HUES6 (cell line): ENCODE results near the gene IL3RA.

Experiments used
- H3K27ac ChIP-seq: 2 replicates; pipeline ENCODE4 v1.7.0; 2013; ENCODE audit warnings: low read depth, mild to moderate bottlenecking, low read length, inconsistent platforms
- H3K27me3 ChIP-seq: 2 replicates; pipeline ENCODE4 v1.6.1; 2013; ENCODE audit warnings: low read length; ENCODE audit not compliant: control insufficient read depth, insufficient read depth
- H3K36me3 ChIP-seq: 2 replicates; pipeline ENCODE4 v1.6.1; 2013; ENCODE audit warnings: low read length; ENCODE audit not compliant: control insufficient read depth, insufficient read depth
- H3K4me1 ChIP-seq: 2 replicates; pipeline ENCODE4 v1.6.1; 2013; ENCODE audit warnings: low read length; ENCODE audit not compliant: control insufficient read depth, insufficient read depth
- H3K4me3 ChIP-seq: 2 replicates; pipeline ENCODE4 v1.5.1; 2013; ENCODE audit warnings: low read depth, low read length
- H3K9ac ChIP-seq: one replicate; pipeline ENCODE4 v1.6.1; 2013; ENCODE audit warnings: mild to moderate bottlenecking, low read length
- H3K9me3 ChIP-seq: 2 replicates; pipeline ENCODE4 v1.6.1; 2013; ENCODE audit warnings: low read depth, low read length; ENCODE audit not compliant: control insufficient read depth, insufficient read depth

Gene IL3RA

GRCh38 chrX:1385253-1386223, 49.0 kb downstream of the IL3RA start:
- Histone ChIP-seq H3K9ac (no peak overlapping the region), H3K27me3 (no peaks in the 10 kb centered on the region), H3K27ac (no peak overlapping the region), H3K9me3 (no peaks in the 10 kb centered on the region), H3K4me1 (0 out of 2 replicates have a peak, but pooled peaks cover 5% of the 10 kb centered on the region), H3K36me3 (peaks cover 79% of the 10 kb centered on the region), H3K4me3 (no peak overlapping the region)

GRCh38 chrX:1386338-1387127, 49.9 kb downstream of the IL3RA start:
- no peaks in the 10 kb centered on the region for H3K27me3 ChIP-seq
- no peak overlapping the region for H3K4me3 ChIP-seq
- no peak overlapping the region for H3K27ac ChIP-seq
- H3K9me3 ChIP-seq: no peaks in the 10 kb centered on the region
- peaks cover 88% of the 10 kb centered on the region for H3K36me3 ChIP-seq
- H3K9ac ChIP-seq: no peak overlapping the region
- 0 out of 2 replicates have a peak, but pooled peaks cover 8% of the 10 kb centered on the region for H3K4me1 ChIP-seq

DNA sequence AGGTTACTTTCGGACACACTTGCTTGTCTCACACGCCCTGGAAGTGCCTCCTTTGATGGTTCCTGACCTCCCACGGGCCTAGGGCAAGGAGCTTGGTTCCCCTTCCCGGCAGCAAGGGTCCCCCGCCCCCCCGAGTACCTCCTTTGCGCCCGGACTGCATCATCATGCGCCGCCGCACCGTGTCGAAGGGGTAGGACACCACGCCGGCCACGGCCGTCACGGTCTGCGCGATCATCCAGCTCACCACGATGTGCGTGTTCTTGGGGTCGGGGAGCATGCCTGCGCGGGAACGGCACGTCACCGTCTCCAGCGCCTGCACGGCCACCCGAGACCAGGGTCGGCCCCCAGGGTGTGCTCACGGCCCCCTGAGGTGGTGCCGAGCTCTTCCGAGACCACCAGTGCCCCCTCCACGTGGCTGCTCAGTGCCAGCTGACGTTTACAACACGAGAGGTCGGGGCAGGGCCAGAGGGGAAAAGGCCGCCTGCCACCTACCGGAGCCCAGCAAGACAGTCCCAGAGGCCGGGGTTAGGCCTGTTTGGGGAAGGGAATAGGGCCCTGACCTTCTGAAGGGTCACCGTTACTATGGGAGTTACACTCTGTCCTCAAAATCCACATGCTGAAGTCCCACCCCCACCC, 50.7 kb downstream of the IL3RA start:
- Histone ChIP-seq H3K4me1 (0 out of 2 replicates have a peak, but pooled peaks cover 8% of the 10 kb centered on the region), H3K4me3 (no peak overlapping the region), H3K27me3 (no peaks in the 10 kb centered on the region), H3K9ac (no peak overlapping the region), H3K27ac (no peak overlapping the region), H3K36me3 (peaks cover 87% of the 10 kb centered on the region), H3K9me3 (no peaks in the 10 kb centered on the region)

- Histone ChIP-seq H3K9ac (no peak overlapping the region), H3K27ac (no peak overlapping the region), H3K27me3 (no peaks in the 10 kb centered on the region), H3K4me1 (0 out of 2 replicates have a peak, but pooled peaks cover 4% of the 10 kb centered on the region), H3K4me3 (no peak overlapping the region), H3K36me3 (peaks cover 78% of the 10 kb centered on the region), H3K9me3 (no peaks in the 10 kb centered on the region)
These were observed 52.1 kb downstream of the IL3RA start for GRCh38 chrX:1388651-1389050.

DNA sequence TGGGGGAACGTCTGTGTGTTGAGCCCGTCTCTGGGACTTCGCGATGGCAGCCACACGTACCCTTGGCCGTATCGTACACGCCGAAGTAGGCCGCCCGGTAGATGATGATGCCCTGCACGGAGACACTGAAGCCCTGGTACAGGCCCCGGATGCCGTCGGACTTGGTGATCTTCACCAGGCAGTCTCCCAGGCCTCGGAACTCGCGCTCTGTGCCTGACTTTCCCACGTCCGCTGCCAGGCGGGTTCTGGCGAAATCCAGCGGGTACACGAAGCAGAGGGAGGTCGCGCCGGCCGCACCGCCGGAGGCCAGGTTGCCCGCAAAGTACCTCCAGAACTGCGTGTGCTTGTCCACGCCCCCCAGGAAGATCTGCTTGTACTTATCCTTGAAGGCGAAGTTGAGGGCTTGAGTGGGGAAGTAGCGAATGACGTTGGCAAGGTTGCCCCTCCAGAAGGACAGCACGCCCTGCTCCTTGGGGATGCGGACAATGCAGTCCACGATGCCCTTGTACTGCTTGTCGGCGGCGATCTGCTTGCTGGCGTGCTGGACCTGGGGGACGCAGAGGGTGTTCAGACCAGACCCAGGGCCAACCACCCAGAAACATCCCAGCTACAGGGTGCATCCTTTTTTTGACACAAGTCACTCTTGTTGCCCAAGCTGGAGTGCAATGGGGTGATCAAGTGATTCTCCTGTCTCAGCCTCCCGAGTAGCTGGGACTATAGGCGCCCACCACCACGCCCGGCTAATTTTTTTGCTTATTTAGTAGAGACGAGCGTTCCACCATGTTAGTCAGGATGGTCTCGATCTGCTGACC, 52.8 kb downstream of the IL3RA start:
- Histone ChIP-seq H3K9ac (peak overlapping the region; percentile 48), H3K27ac (no peak overlapping the region), H3K4me3 (no peak overlapping the region), H3K9me3 (no peaks in the 10 kb centered on the region), H3K36me3 (peaks cover 72% of the 10 kb centered on the region), H3K4me1 (peaks cover 8% of the 10 kb centered on the region; the same call in 1 of the 2 replicates), H3K27me3 (no peaks in the 10 kb centered on the region)

DNA sequence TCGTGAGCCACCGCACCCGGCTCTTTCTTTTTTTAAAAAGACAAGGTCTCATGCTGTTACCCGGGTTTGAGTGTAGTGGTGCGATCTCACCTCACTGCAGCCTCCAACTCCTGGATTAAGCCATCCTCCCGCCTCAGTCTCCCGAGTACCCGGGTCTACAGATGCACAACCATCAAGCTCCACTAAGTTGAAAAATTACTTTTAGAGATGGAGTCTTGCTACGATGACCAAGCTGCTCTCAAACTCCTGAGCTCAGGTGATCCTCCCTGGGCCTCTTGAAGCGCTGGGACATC, 53.4 kb downstream of the IL3RA start:
- H3K9ac ChIP-seq: no peak overlapping the region
- no peaks in the 10 kb centered on the region for H3K9me3 ChIP-seq
- no peak overlapping the region for H3K27ac ChIP-seq
- H3K4me3 ChIP-seq: no peak overlapping the region; the same call in 1 of the 2 replicates
- no peaks in the 10 kb centered on the region for H3K27me3 ChIP-seq
- H3K36me3 ChIP-seq: peaks cover 67% of the 10 kb centered on the region
- peaks cover 11% of the 10 kb centered on the region for H3K4me1 ChIP-seq

GRCh38 chrX:1390621-1391369, 54.2 kb downstream of the IL3RA start:
- Histone ChIP-seq H3K27me3 (no peaks in the 10 kb centered on the region), H3K4me3 (peak overlapping the region; percentile 99), H3K4me1 (peaks cover 11% of the 10 kb centered on the region), H3K27ac (peak overlapping the region; percentile 99), H3K9me3 (no peaks in the 10 kb centered on the region), H3K9ac (peak overlapping the region; percentile 100), H3K36me3 (peaks cover 66% of the 10 kb centered on the region)

DNA sequence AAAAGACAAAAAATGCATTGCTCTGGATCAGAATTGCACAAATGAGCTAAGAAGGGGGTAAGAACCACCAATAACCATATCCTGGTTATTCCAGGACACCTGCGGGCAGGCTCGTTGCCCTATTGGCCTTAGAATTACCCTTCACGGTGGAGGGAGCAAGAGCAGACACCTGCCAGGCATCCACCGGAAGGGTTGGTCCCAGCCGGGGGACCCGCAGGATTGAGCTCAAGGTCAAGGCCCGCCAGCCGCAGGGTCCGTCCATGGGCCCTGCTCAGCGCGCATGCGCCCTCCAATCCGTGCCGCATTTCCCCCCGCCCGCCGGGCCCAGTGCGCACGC, 54.8 kb downstream of the IL3RA start:
- no peaks in the 10 kb centered on the region for H3K9me3 ChIP-seq
- H3K27ac ChIP-seq: peak overlapping the region; percentile 99
- no peaks in the 10 kb centered on the region for H3K27me3 ChIP-seq
- peak overlapping the region; percentile 100 for H3K9ac ChIP-seq
- peak overlapping the region; percentile 99 for H3K4me3 ChIP-seq
- peaks cover 11% of the 10 kb centered on the region for H3K4me1 ChIP-seq
- peaks cover 66% of the 10 kb centered on the region for H3K36me3 ChIP-seq

GRCh38 chrX:1391707-1392375, 55.3 kb downstream of the IL3RA start, which contains the start of gene SLC25A6:
Gene SLC25A6 (minus strand): TSS chrX:1392113. CDS start chrX:1392009, 104 bp downstream.
- H3K4me3 ChIP-seq: peak within 1 kb of the TSS; percentile 99
- peak within 1 kb of the TSS; percentile 100 for H3K9ac ChIP-seq
- H3K36me3 ChIP-seq: peaks cover 66% of the 10 kb centered on the region
- no peaks in the 10 kb centered on the region for H3K27me3 ChIP-seq
- peaks cover 11% of the 10 kb centered on the region for H3K4me1 ChIP-seq
- peak within 1 kb of the TSS; percentile 99 for H3K27ac ChIP-seq
- no peaks in the 10 kb centered on the region for H3K9me3 ChIP-seq
